Activated CD4-positive, alpha-beta T cell treated with anti-CD3 and anti-CD28 coated beads for 48 hours (primary cell): ENCODE measurements around the gene MCFD2.
"Not testable (repeated sequence)": the region's sequence is repeated elsewhere in the genome, so short reads cannot be mapped to it uniquely, and the experiment has no call there.

Experiments used
- DNase-seq: peaks from one replicate; pipeline ENCODE4 v3.0.0-alpha.2; 2020

The MCFD2 gene

DNA sequence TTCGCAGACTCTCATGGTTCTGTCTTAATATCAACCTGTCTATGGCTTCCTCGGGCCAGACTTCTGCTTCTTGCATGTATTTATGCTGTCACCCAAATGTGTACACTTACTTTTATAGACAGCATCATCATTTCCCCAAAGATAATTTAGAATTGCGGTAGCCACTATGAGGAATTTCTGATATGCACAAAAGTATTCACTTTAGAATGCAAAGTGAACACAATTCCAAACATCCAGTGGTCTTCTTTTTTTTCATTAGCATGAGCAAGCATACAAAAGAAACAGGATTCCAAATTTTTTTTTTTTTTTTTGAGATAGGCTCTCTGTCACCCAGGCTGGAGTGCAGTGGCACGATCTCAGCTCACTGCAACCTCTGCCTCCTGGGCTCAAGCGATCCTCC is 21.0 kb upstream of the MCFD2 start:
- no peak for DNase-seq

DNA sequence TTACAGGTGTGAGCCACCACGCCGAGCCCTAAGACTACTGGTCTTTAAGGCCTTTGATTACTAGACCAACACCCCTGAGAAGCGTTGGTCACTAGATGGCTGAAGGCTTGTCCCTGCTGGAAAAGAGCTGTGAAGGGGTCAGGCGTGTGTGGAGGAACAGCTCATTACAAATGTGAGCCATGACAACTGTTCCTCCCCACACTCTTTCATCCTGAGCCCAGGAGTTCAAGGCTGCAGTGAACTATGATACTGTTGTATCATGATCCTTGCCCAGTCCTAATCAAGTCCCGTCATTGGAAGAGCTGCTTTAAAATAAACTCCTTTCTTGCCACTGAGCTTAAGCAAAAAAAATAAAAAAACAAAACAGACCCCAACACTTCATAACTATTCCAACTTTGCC is 19.5 kb upstream of the MCFD2 start:
- DNase-seq = no peak

- no peak for DNase-seq
Measured at GRCh38 chr2:46929612-46930011, 14.0 kb upstream of the MCFD2 start.

- DNase-seq = no peak
Measured at GRCh38 chr2:46926863-46927262, 11.3 kb upstream of the MCFD2 start.

- no peak for DNase-seq
Measured at GRCh38 chr2:46925474-46926351, 10.1 kb upstream of the MCFD2 start.

DNA sequence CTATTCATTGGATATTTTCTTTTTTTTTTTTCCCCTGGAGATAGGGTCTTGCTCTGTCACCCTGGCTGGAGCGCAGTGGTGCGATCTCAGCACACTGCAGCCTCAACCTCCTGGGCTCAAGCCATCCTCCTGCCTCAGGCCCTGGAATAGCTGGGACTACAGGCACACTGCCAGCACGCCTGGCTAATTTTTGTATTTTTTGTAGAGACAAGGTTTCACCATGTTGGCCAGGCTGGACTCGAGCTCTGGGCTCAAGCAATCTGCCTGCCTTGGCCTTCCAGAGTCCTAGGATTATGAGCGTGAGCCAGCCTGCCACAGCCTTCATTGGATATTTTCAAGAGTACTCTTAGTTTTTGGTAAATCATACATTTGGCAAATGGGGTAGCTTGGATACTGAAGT is 9.0 kb upstream of the MCFD2 start:
- no peak for DNase-seq

DNA sequence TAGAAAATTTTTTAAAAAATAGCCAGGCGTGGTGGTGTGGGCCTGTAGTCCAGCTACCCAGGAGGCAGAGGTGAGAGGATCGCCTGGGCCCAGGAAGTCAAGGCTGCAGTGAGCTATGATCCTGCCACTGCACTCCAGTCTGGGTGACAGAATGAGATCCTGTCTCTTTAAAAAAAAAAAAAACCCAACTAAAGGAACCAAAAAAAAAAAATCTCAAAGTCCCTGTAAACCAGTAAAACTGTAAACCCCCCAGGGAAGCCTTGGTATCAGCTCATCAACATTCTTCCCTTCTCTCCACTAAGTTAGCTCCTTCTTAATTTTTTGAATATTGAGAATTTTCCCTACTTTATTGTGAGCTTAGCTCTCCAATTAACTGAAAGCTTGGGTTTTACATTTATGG is 8.4 kb upstream of the MCFD2 start:
- DNase-seq = no peak

GRCh38 chr2:46923041-46923528 is 7.5 kb upstream of the MCFD2 start:
- no peak for DNase-seq

- DNase-seq = no peak
Measured at GRCh38 chr2:46922606-46923005, 7.0 kb upstream of the MCFD2 start.

- DNase-seq = no peak
Measured at GRCh38 chr2:46921676-46922448, 6.3 kb upstream of the MCFD2 start.

- DNase-seq = no peak
Measured at GRCh38 chr2:46917628-46918027, 2.0 kb upstream of the MCFD2 start.

DNA sequence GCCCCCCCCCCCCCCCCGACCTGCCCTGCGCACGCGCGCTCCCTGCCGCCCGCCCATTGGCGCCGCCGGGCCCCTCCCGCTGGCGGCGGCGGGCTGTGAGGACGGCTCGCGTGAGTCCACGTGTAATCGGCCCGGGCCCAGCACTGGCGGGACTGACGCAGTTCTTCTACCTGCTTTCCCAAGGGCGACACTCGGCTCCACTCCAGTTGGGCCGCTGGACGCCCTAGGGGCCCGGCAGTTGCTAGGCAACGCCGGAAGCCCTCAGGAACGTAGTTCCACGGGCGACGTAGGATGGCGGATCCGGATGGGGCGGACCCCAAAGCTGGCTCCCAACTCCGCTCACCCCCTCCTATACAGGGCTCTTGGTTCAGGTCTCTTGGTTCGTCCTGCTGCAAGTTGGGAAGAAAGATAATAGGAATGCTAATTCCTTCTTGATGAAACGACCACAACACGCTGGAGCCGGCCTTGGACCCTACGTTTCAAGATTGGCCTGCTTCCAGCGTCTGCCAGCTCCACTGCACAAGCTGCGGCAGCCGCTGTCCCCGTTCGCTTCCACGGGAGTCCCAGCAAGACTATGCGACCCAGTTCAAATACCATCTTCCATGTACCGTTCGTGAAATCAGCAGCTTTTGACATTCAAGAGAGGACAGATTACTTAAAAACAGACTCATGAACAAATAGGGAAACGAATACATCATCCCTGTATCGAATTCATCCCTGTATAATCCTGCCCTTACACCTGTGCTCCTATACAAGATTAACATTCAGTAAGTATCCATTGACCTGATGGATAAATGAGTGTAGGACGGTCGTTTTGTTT is 415 bp upstream of the MCFD2 start:
- DNase-seq = peak; percentile 84

- no peak for DNase-seq
Measured at GRCh38 chr2:46914578-46915230, 902 bp downstream of the MCFD2 start.

- DNase-seq = no peak
Measured at GRCh38 chr2:46913471-46914381, 1.9 kb downstream of the MCFD2 start.

- DNase-seq = peak; percentile 58
Measured at GRCh38 chr2:46909771-46910419, 5.7 kb downstream of the MCFD2 start.

DNA sequence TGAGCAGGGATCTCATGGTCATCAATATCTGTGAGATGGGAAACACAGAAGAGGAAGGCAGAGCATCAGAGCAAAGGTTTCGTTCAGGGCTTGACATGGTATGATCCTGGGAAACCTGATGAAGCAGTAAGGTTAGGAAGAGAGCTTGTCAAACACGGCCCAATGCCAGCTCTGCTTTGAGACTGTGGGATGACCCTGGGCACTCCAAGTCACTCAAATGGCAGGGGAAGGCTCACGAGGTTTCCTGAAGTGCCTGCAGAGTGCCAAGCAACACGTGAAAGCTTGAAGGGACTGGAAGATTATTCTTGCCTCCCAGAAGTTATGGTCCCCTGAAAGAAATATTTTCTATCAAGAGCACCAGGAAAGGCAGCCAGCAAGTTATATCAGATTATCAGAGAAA is 6.5 kb downstream of the MCFD2 start:
- no peak for DNase-seq

- not testable (repeated sequence) for DNase-seq
Measured at GRCh38 chr2:46904908-46905678, 10.5 kb downstream of the MCFD2 start.

DNA sequence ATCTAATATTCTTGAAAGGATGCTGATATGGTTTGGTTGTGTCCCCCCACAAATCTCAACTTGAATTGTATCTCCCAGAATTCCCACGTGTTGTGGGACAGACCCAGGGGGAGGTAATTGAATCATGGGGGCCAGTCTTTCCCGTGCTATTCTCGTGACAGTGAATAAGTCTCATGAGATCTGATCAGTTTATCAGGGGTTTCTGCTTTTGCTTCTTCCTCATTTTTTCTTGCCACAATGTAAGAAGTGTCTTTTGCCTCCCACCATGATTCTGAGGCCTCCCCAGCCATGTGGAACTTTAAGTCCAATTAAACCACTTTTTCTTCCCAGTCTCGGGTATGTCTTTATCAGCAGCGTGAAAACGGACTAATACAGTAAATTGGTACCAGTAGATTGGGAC is 12.6 kb downstream of the MCFD2 start:
- not testable (repeated sequence) for DNase-seq

- DNase-seq = no peak
Measured at GRCh38 chr2:46902465-46902864, 13.1 kb downstream of the MCFD2 start.

DNA sequence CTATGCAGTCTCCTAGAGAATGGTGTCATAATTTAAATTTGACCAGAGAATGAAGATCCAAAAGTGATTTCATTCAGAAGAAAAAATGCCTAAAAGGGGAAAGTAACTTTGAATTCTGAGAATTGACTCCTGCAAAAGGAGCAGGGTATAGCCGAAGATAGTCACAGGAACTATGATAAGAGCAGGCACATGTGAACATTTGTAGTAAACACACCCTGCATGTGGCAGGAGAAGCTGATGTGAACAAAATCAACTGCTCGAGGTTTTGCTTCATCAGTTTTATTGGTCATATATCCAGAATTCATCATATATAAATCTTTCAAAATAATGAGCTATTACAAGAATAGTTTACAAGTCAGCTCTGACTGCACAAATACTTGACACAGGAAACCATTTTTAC is 14.0 kb downstream of the MCFD2 start:
- DNase-seq = no peak
